Measurements from ENCODE around the gene CSTF1.

- TF ChIP-seq POLR2A (IDR thresholded peaks at IDR 0.05; ENCODE audit: low read depth, low read length) (no peak), POLR2AphosphoS5 (IDR thresholded peaks at IDR 0.05; ENCODE audit: low read depth, low read length) (no peak), POU2F2 (IDR thresholded peaks at IDR 0.05; ENCODE audit: low read depth, low read length) (no peak), TAF1 (IDR thresholded peaks at IDR 0.05; ENCODE audit: low read depth, low read length) (no peak), SPI1 (IDR thresholded peaks at IDR 0.05; ENCODE audit: low read depth, low read length) (no peak)
These were observed 28.7 kb downstream of the CSTF1 start for GRCh38 chr20:56420940-56421688.
